Parathyroid adenoma (tissue), 2 donors: ENCODE data around the gene RANBP10.

ENCODE experiments used
- H2AFZ ChIP-seq: fragments of 300-600 bp; sonication (generic); one replicate; pipeline ENCODE4 v1.7.0; 2017; ENCODE audit warnings: antibody characterized with exemption, mild to moderate bottlenecking
- H3K27ac ChIP-seq: fragments of 300-600 bp; sonication (generic); one replicate; pipeline ENCODE4 v1.7.0; 2017
- H3K27me3 ChIP-seq: fragments of 300-600 bp; sonication (generic); one replicate; pipeline ENCODE4 v1.7.0; 2017; ENCODE audit warnings: low read length; ENCODE audit not compliant: control insufficient read depth, insufficient read depth
- H3K36me3 ChIP-seq: fragments of 300-600 bp; sonication (generic); one replicate; pipeline ENCODE4 v1.7.0; 2017; ENCODE audit warnings: low read length; ENCODE audit not compliant: control insufficient read depth, insufficient read depth
- H3K4me1 ChIP-seq: fragments of 300-600 bp; sonication (generic); one replicate; pipeline ENCODE4 v1.7.0; 2017; ENCODE audit warnings: control low read depth
- H3K4me2 ChIP-seq: fragments of 300-600 bp; sonication (generic); one replicate; pipeline ENCODE4 v1.7.0; 2017; ENCODE audit warnings: low read length
- H3K4me3 ChIP-seq: fragments of 300-600 bp; sonication (generic); one replicate; pipeline ENCODE4 v1.7.0; 2017; ENCODE audit warnings: low read depth, low read length
- H3K79me2 ChIP-seq: fragments of 300-600 bp; sonication (generic); one replicate; pipeline ENCODE4 v1.7.0; 2017; ENCODE audit warnings: control low read depth
- H3K9ac ChIP-seq: fragments of 300-600 bp; sonication (generic); one replicate; pipeline ENCODE4 v1.7.0; 2017; ENCODE audit warnings: mild to moderate bottlenecking
- H3K9me3 ChIP-seq: fragments of 300-600 bp; sonication (generic); one replicate; pipeline ENCODE4 v1.7.0; 2017; ENCODE audit warnings: low read length; ENCODE audit not compliant: control insufficient read depth
- TF ChIP-seq, protein P1 (sequence below): fragments of 300-600 bp; sonication (generic); IDR thresholded peaks from one replicate; pipeline ENCODE4 v1.7.0; 2017; ENCODE audit warnings: antibody characterized with exemption, mild to moderate bottlenecking
- donor health status: primary hyperparathyroidism.

The RANBP10 gene

DNA sequence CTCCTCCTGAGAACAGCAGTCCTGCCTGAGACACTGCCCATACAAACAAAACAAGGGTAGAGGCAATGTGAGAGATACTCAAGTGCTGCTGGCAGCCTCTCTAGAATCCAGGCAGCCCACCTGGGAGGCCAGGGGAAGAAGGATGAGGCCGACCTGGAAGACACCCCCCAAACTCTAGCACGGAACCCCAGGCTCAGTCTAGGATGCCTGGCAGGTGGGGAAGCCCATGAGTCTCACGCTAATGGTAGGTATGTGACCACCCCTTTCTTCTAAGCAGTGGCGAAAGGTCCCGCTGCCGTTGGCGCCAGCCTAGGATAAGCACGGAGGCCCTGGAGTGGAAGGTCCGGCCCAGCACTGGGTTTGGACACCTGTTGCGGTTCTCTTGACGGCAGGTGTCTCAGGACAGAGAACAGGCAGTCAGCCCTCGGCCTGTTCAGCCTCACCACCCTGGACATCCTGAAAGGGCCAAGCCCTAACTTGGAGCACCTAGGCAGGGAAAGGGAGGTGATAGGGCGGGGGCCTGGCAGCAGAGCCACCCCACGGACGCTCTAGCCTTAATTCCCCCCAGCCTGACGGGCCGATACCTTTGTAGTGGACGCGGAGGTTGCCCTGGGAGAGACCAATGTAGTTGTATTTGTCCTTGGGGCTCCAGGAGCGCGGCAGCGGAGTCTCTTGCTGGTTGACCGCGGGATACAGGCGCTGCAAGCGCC is 487 bp downstream of the RANBP10 start:
- H2AFZ ChIP-seq, result peak overlapping the region; percentile 100
- H3K9me3 ChIP-seq, result no peaks in the 10 kb centered on the region
- peaks cover 50% of the 10 kb centered on the region for H3K79me2 ChIP-seq
- H3K9ac ChIP-seq, result peak overlapping the region; percentile 96
- peak overlapping the region; percentile 92 for H3K4me2 ChIP-seq
- no peaks in the 10 kb centered on the region for H3K36me3 ChIP-seq
- TF ChIP-seq, protein P1, sequence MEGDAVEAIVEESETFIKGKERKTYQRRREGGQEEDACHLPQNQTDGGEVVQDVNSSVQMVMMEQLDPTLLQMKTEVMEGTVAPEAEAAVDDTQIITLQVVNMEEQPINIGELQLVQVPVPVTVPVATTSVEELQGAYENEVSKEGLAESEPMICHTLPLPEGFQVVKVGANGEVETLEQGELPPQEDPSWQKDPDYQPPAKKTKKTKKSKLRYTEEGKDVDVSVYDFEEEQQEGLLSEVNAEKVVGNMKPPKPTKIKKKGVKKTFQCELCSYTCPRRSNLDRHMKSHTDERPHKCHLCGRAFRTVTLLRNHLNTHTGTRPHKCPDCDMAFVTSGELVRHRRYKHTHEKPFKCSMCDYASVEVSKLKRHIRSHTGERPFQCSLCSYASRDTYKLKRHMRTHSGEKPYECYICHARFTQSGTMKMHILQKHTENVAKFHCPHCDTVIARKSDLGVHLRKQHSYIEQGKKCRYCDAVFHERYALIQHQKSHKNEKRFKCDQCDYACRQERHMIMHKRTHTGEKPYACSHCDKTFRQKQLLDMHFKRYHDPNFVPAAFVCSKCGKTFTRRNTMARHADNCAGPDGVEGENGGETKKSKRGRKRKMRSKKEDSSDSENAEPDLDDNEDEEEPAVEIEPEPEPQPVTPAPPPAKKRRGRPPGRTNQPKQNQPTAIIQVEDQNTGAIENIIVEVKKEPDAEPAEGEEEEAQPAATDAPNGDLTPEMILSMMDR, result no peak
- H3K4me3 ChIP-seq, result peak overlapping the region; percentile 100
- H3K27ac ChIP-seq, result peak overlapping the region; percentile 65
- H3K27me3 ChIP-seq, result no peaks in the 10 kb centered on the region
- peaks cover 4% of the 10 kb centered on the region for H3K4me1 ChIP-seq

DNA sequence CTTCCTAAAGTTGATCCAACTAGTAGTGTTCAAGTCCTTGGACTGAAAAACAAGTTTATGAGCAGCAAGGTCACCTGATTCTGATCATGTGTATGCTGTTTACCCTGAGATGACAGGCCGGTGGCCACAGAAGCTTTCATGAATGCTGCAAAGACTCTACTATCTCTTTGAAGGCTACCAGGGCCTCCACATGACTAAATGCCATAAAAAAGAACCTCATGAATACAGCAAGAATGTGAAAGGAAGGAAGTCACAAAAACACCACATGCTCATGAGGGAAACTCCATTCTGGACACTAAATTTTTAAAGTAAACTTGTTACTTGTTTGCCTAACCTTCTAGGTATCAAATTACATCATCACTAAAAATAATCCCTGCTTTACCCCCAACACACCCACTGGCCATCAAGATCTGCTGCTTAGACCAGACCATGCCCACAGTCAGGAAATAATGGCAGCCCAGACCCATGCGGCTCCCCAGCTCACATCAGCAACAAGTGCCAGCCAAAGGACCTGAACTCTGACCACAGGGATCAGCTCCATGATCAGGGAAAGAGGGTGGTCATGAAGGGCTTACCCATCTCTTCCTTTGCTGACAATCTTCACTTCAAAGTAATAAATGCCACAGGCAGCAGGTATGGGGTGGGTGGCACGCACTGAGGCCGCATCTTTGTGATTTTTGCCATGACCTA is 1.4 kb downstream of the RANBP10 start:
- peak overlapping the region; percentile 100 for H3K4me3 ChIP-seq
- peaks cover 59% of the 10 kb centered on the region for H3K79me2 ChIP-seq
- H3K9ac ChIP-seq, result no peak overlapping the region
- TF ChIP-seq, protein P1, result no peak
- H3K4me2 ChIP-seq, result peak overlapping the region; percentile 92
- H3K36me3 ChIP-seq, result no peaks in the 10 kb centered on the region
- H3K9me3 ChIP-seq, result no peaks in the 10 kb centered on the region
- H3K27ac ChIP-seq, result no peak overlapping the region
- no peak overlapping the region for H2AFZ ChIP-seq
- H3K4me1 ChIP-seq, result peaks cover 4% of the 10 kb centered on the region
- no peaks in the 10 kb centered on the region for H3K27me3 ChIP-seq

DNA sequence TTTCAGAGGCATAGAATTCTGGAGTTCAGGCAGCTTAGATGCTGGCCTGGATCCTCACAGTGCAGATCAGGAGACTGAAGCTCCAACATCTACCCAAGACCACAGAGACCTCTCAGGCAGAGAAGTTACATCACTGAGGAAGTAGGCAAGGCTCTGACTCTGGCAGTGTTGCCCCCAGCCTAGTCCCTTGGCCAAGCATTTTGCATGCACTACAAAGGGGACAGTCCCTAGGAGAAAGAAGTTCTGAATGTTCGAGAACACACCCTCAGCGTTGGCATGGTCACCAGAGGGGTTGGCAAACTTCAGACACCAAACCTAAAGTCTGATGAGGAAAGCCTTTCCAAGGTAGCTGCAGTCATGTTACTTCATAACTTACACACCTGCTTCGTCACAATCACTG is 2.5 kb downstream of the RANBP10 start:
- no peak overlapping the region for H3K27ac ChIP-seq
- no peak overlapping the region for H3K4me2 ChIP-seq
- H3K9me3 ChIP-seq, result no peaks in the 10 kb centered on the region
- H3K9ac ChIP-seq, result no peak overlapping the region
- no peaks in the 10 kb centered on the region for H3K27me3 ChIP-seq
- H3K36me3 ChIP-seq, result no peaks in the 10 kb centered on the region
- no peak overlapping the region for H2AFZ ChIP-seq
- H3K4me1 ChIP-seq, result peaks cover 4% of the 10 kb centered on the region
- H3K79me2 ChIP-seq, result peaks cover 65% of the 10 kb centered on the region
- TF ChIP-seq, protein P1, result no peak
- H3K4me3 ChIP-seq, result no peak overlapping the region

DNA sequence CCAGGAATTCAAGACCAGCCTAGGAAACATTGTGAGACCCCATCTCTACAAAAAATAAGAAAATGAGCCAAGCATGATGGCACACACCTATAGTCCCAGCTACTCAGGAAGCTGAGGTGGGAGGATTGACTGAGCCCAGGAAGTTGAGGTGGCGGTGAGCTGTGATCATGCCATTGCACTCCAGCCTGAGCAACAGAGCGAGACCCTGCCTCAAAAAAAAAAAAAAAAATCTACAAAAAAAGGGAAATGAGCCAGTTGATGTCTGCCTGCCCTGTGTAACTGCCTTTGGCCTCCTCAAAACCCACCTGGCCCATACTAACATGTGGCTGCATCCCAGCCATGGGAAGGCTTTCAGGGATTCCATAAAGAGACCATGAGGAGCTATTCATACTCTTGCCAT is 4.5 kb downstream of the RANBP10 start:
- no peak overlapping the region for H3K9ac ChIP-seq
- H3K4me1 ChIP-seq, result peaks cover 4% of the 10 kb centered on the region
- no peak overlapping the region for H3K4me3 ChIP-seq
- no peaks in the 10 kb centered on the region for H3K36me3 ChIP-seq
- H3K27ac ChIP-seq, result no peak overlapping the region
- TF ChIP-seq, protein P1, result no peak
- no peak overlapping the region for H3K4me2 ChIP-seq
- H3K9me3 ChIP-seq, result no peaks in the 10 kb centered on the region
- peaks cover 81% of the 10 kb centered on the region for H3K79me2 ChIP-seq
- H2AFZ ChIP-seq, result no peak overlapping the region
- H3K27me3 ChIP-seq, result no peaks in the 10 kb centered on the region
